ENCODE results near the gene PRKACA.
A peak's percentile ranks its signal among the peaks of the same experiment; 100 is the strongest.

Gene PRKACA

GRCh38 chr19:14093117-14093823 is 24.3 kb downstream of the PRKACA start:
- DNase-seq (ENCODE audit: low read depth), result no peak

GRCh38 chr19:14091813-14092462 is 25.6 kb downstream of the PRKACA start:
- DNase-seq (ENCODE audit: low read depth), result no peak

- peak; percentile 46 for DNase-seq (ENCODE audit: low read depth)
Observed at GRCh38 chr19:14091081-14091812, 26.3 kb downstream of the PRKACA start.

GRCh38 chr19:14090509-14091080 is 27.0 kb downstream of the PRKACA start, which contains the start of gene SAMD1:
Gene SAMD1 (minus strand): TSS chr19:14090751.
- DNase-seq (ENCODE audit: low read depth), result peak; percentile 35

- DNase-seq (ENCODE audit: low read depth), result no peak
Observed at GRCh38 chr19:14089662-14090508, 27.7 kb downstream of the PRKACA start.

- DNase-seq (ENCODE audit: low read depth), result no peak
Observed at GRCh38 chr19:14089412-14089661, 28.2 kb downstream of the PRKACA start.

- DNase-seq (ENCODE audit: low read depth), result no peak
Observed at GRCh38 chr19:14088634-14089411, 28.7 kb downstream of the PRKACA start.

- DNase-seq (ENCODE audit: low read depth), result no peak
Observed at GRCh38 chr19:14086098-14086497, 31.5 kb downstream of the PRKACA start.

- DNase-seq (ENCODE audit: low read depth), result no peak
Observed at GRCh38 chr19:14085309-14085995, 32.1 kb downstream of the PRKACA start, which contains the start of gene C19orf67. Gene C19orf67 (minus strand): TSS chr19:14085783. CDS start chr19:14085627, 156 bp downstream.

GRCh38 chr19:14082675-14082960 is 34.9 kb downstream of the PRKACA start:
- DNase-seq (ENCODE audit: low read depth), result no peak

GRCh38 chr19:14081797-14082674 is 35.5 kb downstream of the PRKACA start:
- DNase-seq (ENCODE audit: low read depth), result no peak

- peak; percentile 100 for DNase-seq (ENCODE audit: low read depth)
Observed at GRCh38 chr19:14080887-14081796, 36.4 kb downstream of the PRKACA start.

- no peak for DNase-seq (ENCODE audit: low read depth)
Observed at GRCh38 chr19:14078411-14078810, 39.2 kb downstream of the PRKACA start.

GRCh38 chr19:14073925-14074838 is 43.4 kb downstream of the PRKACA start:
- DNase-seq (ENCODE audit: low read depth), result peak; percentile 35

- DNase-seq (ENCODE audit: low read depth), result peak; percentile 58
Observed at GRCh38 chr19:14073261-14073924, 44.2 kb downstream of the PRKACA start.

GRCh38 chr19:14072535-14073260 is 44.9 kb downstream of the PRKACA start, which contains the start of gene MISP3:
Gene MISP3 (plus strand): TSS chr19:14072786. CDS start chr19:14073310, 524 bp downstream.
- no peak for DNase-seq (ENCODE audit: low read depth)
